Naive thymus-derived CD4-positive, alpha-beta T cell (primary cell): ENCODE measurements around the gene ALS2. TPM values are rescaled to one million over a fixed set of nuclear protein-coding genes. Genes with fewer than 3 reads are reported as not detected.

Source experiments
- ATAC-seq: fragments of 150-1000 bp; cut with Tn5 transposase; 2 replicates; pipeline ENCODE4 v1.10.0; 2021; ENCODE audit warnings: mild to moderate bottlenecking, moderate library complexity
- CTCF ChIA-PET: fragments of 350-600 bp; sonication (Branson Sonifier 250); formaldehyde crosslinking; loops from one replicate; lab custom pipeline; 2021; ENCODE audit warnings: antibody characterized with exemption; lab: Charles Lee
- POLR2A ChIA-PET: fragments of 350-600 bp; sonication (Branson Sonifier 250); formaldehyde crosslinking; loops from one replicate; lab custom pipeline; 2021; ENCODE audit warnings: antibody characterized with exemption, inconsistent platforms; lab: Charles Lee
- DNase-seq, 9 donors: peaks; one replicate each; pipeline versions ENCODE4 v3.0.0 to v3.0.0-alpha.2; 2020 to 2022; ENCODE audit warnings: mixed read lengths in 1 of 9
- H3K27ac ChIP-seq: one replicate; pipeline ENCODE4 v1.7.0; 2013; ENCODE audit warnings: mild to moderate bottlenecking, low read depth, low read length, moderate library complexity
- H3K27me3 ChIP-seq, 2 donors: one replicate each; pipeline ENCODE4 v1.7.0; 2013; ENCODE audit warnings: low read length in 2 of 2, mild to moderate bottlenecking in 2 of 2, moderate library complexity in 2 of 2; ENCODE audit not compliant: control insufficient read depth in 2 of 2, insufficient read depth in 2 of 2
- H3K36me3 ChIP-seq, 3 experiments: 1 replicate in 2 of 3; 2 replicates in 1 of 3; pipeline ENCODE4 v1.7.0; 2013; ENCODE audit warnings: low read length in 3 of 3, mild to moderate bottlenecking in 3 of 3, moderate library complexity in 1 of 3; ENCODE audit not compliant: insufficient read depth in 3 of 3, control insufficient read depth in 2 of 3
- H3K4me1 ChIP-seq, 2 donors: one replicate each; pipeline ENCODE4 v1.7.0; 2013; ENCODE audit warnings: low read length in 2 of 2, mild to moderate bottlenecking in 2 of 2, moderate library complexity in 1 of 2; ENCODE audit not compliant: control insufficient read depth in 2 of 2, insufficient read depth in 2 of 2
- H3K4me3 ChIP-seq: 2 replicates; pipeline ENCODE4 v1.7.0; 2013; ENCODE audit warnings: mild to moderate bottlenecking, low read length
- H3K9me3 ChIP-seq, 3 experiments: 1 replicate in 2 of 3; 2 replicates in 1 of 3; pipeline ENCODE4 v1.7.0; 2013; ENCODE audit warnings: low read length in 3 of 3; ENCODE audit not compliant: control insufficient read depth in 2 of 3
- H3K27ac Mint-ChIP-seq, 9 donors: one replicate each; pipeline ENCODE4 v1.8.0; 2020 to 2022; ENCODE audit warnings: mixed read lengths in 9 of 9, mild to moderate bottlenecking in 8 of 9, moderate library complexity in 5 of 9, inconsistent platforms in 2 of 9
- H3K27me3 Mint-ChIP-seq, 5 donors: one replicate each; pipeline ENCODE4 v1.8.0; 2021 to 2022; ENCODE audit warnings: mixed read lengths in 5 of 5, mild to moderate bottlenecking in 1 of 5
- H3K36me3 Mint-ChIP-seq, 5 donors: one replicate each; pipeline ENCODE4 v1.8.0; 2020 to 2022; ENCODE audit warnings: mixed read lengths in 5 of 5, mild to moderate bottlenecking in 3 of 5, inconsistent platforms in 1 of 5
- H3K4me1 Mint-ChIP-seq, 7 donors: one replicate each; pipeline ENCODE4 v1.8.0; 2020 to 2022; ENCODE audit warnings: mixed read lengths in 7 of 7, mild to moderate bottlenecking in 3 of 7, inconsistent platforms in 1 of 7
- H3K4me3 Mint-ChIP-seq, 10 donors: one replicate each; pipeline ENCODE4 v1.8.0; 2020 to 2022; ENCODE audit warnings: mild to moderate bottlenecking in 10 of 10, mixed read lengths in 10 of 10, moderate library complexity in 6 of 10, inconsistent platforms in 2 of 10
- H3K9me3 Mint-ChIP-seq, 11 donors: one replicate each; pipeline ENCODE4 v1.8.0; 2020 to 2022; ENCODE audit warnings: mixed read lengths in 11 of 11, mild to moderate bottlenecking in 4 of 11, inconsistent platforms in 1 of 11, moderate library complexity in 1 of 11
- intact Hi-C, 2 donors: fragments of 100-400 bp; cut with micrococcal nuclease; formaldehyde crosslinking; loops; one replicate each; pipeline ENCODE4 v1.15.1; 2023
- polyA plus RNA-seq, 2 donors: library from polyadenylated mRNA; unstranded; fragments of 300-500 nt; fragmentation: Illumina TruSeq; gene quantifications; one replicate each; pipeline ENCODE4 v1.2.3, GENCODE V29; 2021
- total RNA-seq, 6 experiments: library from RNA in 5 of 6; stranded (reverse) in 5 of 6; gene quantifications; 1 replicate in 5 of 6; 2 replicates in 1 of 6; pipeline ENCODE4 v1.2.3 and lab custom pipeline; 2021 to 2026

ALS2 gene
- total and polyA plus RNA-seq, 7 experiments from 2014 or later = 3.6 to 13.5 (median 10.1) TPM

DNA sequence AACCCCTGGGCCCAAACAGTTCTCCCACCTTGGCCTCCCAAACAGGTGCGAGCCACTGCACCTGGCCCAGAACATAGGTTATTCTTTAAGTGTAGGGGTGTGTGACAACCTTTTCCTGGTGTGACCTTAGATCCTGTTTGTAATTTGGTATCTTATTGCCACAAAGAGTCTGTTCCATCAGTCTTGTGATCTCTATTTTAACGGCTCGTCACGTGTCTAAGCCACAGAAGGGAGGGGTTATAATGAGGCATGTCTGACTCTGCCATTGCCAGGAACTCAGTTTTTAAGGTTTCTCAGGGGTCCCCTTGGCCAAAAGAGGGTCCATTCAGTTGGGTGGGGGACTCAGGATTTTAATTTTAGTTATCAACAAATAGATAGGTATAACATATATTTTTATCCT, 4.4 kb upstream of the ALS2 start:
- intact Hi-C loops = loop anchor here (10.0 kb wide), 2 partner anchors 820 to 1070 kb away; partner anchors contain the start of gene ORC2 (in 1 of the 2)
- Histone ChIP-seq H3K9me3 (no peaks in the 10 kb centered on the region), H3K27ac (no peak overlapping the region), H3K4me1 (peaks cover 2 to 6% of the 10 kb centered on the region in 2 donors), H3K4me3 (no peak overlapping the region), H3K27me3 (no peaks in the 10 kb centered on the region), H3K36me3 (peaks cover 0 to 4% (median 0%) of the 10 kb centered on the region in 3 experiments)
- peaks cover 0 to 40% (median 0%) of the 10 kb centered on the region in 5 donors for H3K27me3 Mint-ChIP-seq
- H3K9me3 Mint-ChIP-seq = peaks cover 0 to 3% (median 0%) of the 10 kb centered on the region in 11 donors
- H3K27ac Mint-ChIP-seq = no peak overlapping the region
- ATAC-seq (no peak), DNase-seq (no peak)
- peaks cover 5 to 16% (median 12%) of the 10 kb centered on the region in 7 donors for H3K4me1 Mint-ChIP-seq
- peak overlapping the region in 1 of 10 donors; percentile 4 for H3K4me3 Mint-ChIP-seq
- CTCF ChIA-PET = no interaction called here
- peaks cover 0 to 4% (median 0%) of the 10 kb centered on the region in 5 donors for H3K36me3 Mint-ChIP-seq
- POLR2A ChIA-PET = no interaction called here

DNA sequence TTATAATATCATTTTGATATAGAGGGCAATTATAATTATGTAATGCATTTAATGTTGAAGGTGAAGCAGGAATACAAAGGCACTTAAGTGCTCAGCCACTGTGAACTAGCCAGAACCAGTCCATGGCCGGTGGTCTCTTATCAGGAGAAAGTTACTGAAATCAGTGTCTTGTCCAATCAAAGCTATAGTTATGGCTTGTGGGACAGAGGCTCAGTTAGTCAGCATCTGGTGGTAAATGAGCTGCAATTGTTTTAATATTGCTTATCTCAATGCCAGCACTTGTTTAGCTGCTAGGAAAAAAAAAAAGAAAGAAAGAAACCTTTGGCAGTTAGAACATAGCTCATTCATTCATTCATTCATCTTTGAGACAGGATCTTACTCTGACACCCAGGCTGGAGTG, 3.8 kb upstream of the ALS2 start:
- H3K4me1 Mint-ChIP-seq = peaks cover 5 to 21% (median 15%) of the 10 kb centered on the region in 7 donors
- ChIA-PET CTCF (no interaction called here), POLR2A (no interaction called here)
- peaks cover 0 to 4% (median 0%) of the 10 kb centered on the region in 3 experiments for H3K36me3 ChIP-seq
- H3K36me3 Mint-ChIP-seq = peaks cover 0 to 4% (median 0%) of the 10 kb centered on the region in 5 donors
- DNase-seq = no peak
- no peaks in the 10 kb centered on the region for H3K9me3 ChIP-seq
- H3K9me3 Mint-ChIP-seq = peaks cover 0 to 3% (median 0%) of the 10 kb centered on the region in 11 donors
- no peak overlapping the region for H3K4me3 Mint-ChIP-seq
- H3K27me3 ChIP-seq = no peaks in the 10 kb centered on the region
- H3K27ac ChIP-seq = no peak overlapping the region
- H3K4me3 ChIP-seq = no peak overlapping the region
- peaks cover 7 to 10% of the 10 kb centered on the region in 2 donors for H3K4me1 ChIP-seq
- no peak overlapping the region for H3K27ac Mint-ChIP-seq
- no peak for ATAC-seq
- peaks cover 0 to 38% (median 0%) of the 10 kb centered on the region in 5 donors for H3K27me3 Mint-ChIP-seq
- intact Hi-C loops = loop anchor here (5.0 to 10.0 kb wide), 8 partner anchors 593 to 1412 kb away; partner anchors contain the start of genes BMPR2 (in 1 of the 2), CARF (in 1 of the 2), CASP10 (in 1 of the 2) and CFLAR (in 1 of the 2)

DNA sequence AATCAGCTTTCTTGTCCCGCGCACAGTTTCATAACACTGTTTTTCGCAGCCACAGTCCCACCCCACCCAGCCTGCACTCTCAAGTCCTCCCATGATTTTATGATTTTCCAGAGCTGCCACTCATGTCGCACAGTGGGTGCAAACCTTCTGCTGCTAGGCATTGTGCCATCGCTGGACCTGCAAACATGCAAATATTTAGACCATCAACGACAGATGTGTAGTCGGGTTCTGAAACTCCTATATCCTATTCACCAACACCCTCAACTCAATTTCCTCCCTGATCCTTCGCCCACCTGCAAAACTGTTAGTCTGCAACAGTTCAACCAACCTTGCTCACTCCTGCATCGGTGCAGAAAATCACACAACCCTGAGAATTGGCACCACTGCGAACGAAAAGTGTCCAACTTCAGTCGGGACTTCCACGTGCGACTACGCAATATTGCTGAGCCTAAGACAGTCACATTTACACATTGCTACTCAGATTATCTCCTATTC, 871 bp upstream of the ALS2 start:
- H3K27me3 ChIP-seq = no peaks in the 10 kb centered on the region
- ChIA-PET POLR2A (interaction anchor here (0.5 to 1.7 kb wide), 8 partner anchors 9 to 1068 kb away, joined by 3 to 6 read pairs (median 4); partner anchors contain the start of genes NOP58, TMEM237 and TRAK2), CTCF (interaction anchor here (0.6 kb wide), 1 partner anchor 80 kb away, joined by 4 read pairs; no protein-coding TSS in a partner anchor)
- H3K4me3 Mint-ChIP-seq = peak overlapping the region; percentile 87 to 99 (median 98)
- ATAC-seq (no peak), DNase-seq (peak in 5 of 9 donors; percentile 1 to 29 (median 21))
- H3K27ac Mint-ChIP-seq = peak overlapping the region; percentile 84 to 99 (median 97)
- H3K36me3 Mint-ChIP-seq = peaks cover 0 to 4% (median 0%) of the 10 kb centered on the region in 5 donors
- H3K27ac ChIP-seq = peak overlapping the region; percentile 84
- H3K4me3 ChIP-seq = peak overlapping the region; percentile 96
- intact Hi-C loops = loop anchor here (1.0 to 10.0 kb wide), 27 partner anchors 139 to 1457 kb away; partner anchors contain the start of genes BMPR2 (in 2 of the 2), CARF (in 1 of the 2), CASP10 (in 1 of the 2) and CFLAR (in 1 of the 2)
- H3K9me3 ChIP-seq = no peaks in the 10 kb centered on the region
- H3K4me1 ChIP-seq = peaks cover 7 to 10% of the 10 kb centered on the region in 2 donors
- peaks cover 0 to 4% (median 0%) of the 10 kb centered on the region in 3 experiments for H3K36me3 ChIP-seq
- H3K9me3 Mint-ChIP-seq = peaks cover 0 to 3% (median 0%) of the 10 kb centered on the region in 11 donors
- H3K4me1 Mint-ChIP-seq = peaks cover 5 to 36% (median 21%) of the 10 kb centered on the region in 7 donors
- peaks cover 0 to 24% (median 0%) of the 10 kb centered on the region in 5 donors for H3K27me3 Mint-ChIP-seq

DNA sequence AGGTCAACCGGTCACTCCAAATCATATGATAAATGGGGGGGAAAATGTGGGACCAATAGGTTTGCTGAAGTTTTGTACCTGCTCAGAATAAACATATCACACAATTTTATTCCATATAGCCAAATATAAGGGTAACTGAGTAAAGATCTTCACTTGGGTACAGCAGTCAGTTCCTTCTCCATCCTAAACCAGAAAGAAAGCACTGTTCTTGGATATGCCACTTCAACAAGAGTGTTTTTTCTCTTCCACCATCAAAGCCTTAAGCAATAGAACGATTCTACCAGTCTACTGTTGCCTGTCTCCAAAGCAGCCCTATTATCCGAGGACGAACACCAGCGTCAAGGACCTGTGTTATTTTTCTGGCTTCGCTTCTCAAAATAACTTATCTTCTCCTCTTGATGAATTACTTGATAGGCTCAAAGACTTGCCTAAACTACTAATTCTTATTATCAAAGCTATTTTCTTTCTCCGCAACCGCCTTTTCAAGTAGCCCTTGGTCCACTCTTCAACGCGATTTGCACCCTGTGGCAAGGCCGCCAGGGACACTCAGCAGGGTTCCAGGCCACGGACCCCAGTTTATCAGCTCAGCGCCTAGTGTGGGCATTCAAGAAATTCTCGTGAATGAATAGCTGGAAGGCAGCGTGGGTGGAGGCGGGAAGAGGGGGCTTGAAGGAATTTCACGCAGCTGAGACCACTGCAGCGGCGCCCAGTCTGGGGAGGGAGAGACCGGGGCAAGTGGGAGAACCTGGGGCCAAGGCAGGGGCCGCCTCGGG, 646 bp downstream of the ALS2 start:
- Histone ChIP-seq H3K4me1 (peaks cover 7 to 10% of the 10 kb centered on the region in 2 donors), H3K4me3 (peak overlapping the region; percentile 96), H3K36me3 (peaks cover 0 to 4% (median 0%) of the 10 kb centered on the region in 3 experiments), H3K27ac (peak overlapping the region; percentile 84), H3K9me3 (no peaks in the 10 kb centered on the region), H3K27me3 (no peaks in the 10 kb centered on the region)
- intact Hi-C loops = loop anchor here (1.0 to 10.0 kb wide), 19 partner anchors 329 to 1459 kb away; partner anchors contain the start of genes BMPR2 (in 2 of the 2), CARF (in 1 of the 2), CASP10 (in 1 of the 2) and CFLAR (in 1 of the 2)
- H3K9me3 Mint-ChIP-seq = peaks cover 0 to 3% (median 0%) of the 10 kb centered on the region in 11 donors
- peak overlapping the region; percentile 87 to 99 (median 98) for H3K4me3 Mint-ChIP-seq
- H3K4me1 Mint-ChIP-seq = peaks cover 5 to 36% (median 21%) of the 10 kb centered on the region in 7 donors
- peak overlapping the region in 8 of 9 donors; percentile 69 to 97 (median 89) for H3K27ac Mint-ChIP-seq
- ChIA-PET CTCF (interaction anchor here (0.6 kb wide), 3 partner anchors 96 to 1936 kb away, joined by 3 to 4 read pairs (median 4); no protein-coding TSS in a partner anchor), POLR2A (interaction anchor here (0.6 to 1.7 kb wide), 8 partner anchors 8 to 1254 kb away, joined by 3 to 6 read pairs (median 4); partner anchors contain the start of genes NOP58, SGO2 and TMEM237)
- peak in 2 of 9 donors; percentile 2 to 16 for DNase-seq
- no peak for ATAC-seq
- H3K36me3 Mint-ChIP-seq = peaks cover 0 to 4% (median 0%) of the 10 kb centered on the region in 5 donors
- H3K27me3 Mint-ChIP-seq = peaks cover 0 to 22% (median 0%) of the 10 kb centered on the region in 5 donors

DNA sequence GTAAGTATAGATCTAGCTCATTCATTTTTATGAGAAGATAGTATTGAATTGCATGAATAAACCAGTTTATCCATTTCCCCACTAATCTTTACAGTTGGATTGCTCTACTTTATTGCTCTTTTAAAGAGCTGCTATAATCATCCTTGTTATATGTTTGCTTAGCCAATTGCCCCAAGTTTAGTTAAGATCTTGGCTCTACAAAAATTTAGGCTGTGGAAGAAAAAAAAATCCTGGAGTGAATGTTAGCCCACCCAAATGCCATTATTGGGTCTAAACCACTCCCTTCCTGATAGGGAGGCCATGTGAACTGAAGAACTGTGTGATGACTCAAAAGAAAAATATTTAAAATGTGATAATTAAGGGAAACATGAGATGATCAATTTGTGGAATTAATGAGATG, 2.9 kb downstream of the ALS2 start:
- peaks cover 0 to 13% (median 4%) of the 10 kb centered on the region in 5 donors for H3K36me3 Mint-ChIP-seq
- H3K36me3 ChIP-seq = peaks cover 0 to 4% (median 0%) of the 10 kb centered on the region in 3 experiments
- no peak overlapping the region for H3K4me3 ChIP-seq
- intact Hi-C loops = no loop called here
- no peak for DNase-seq
- CTCF ChIA-PET = no interaction called here
- peaks cover 7 to 10% of the 10 kb centered on the region in 2 donors for H3K4me1 ChIP-seq
- no peaks in the 10 kb centered on the region for H3K27me3 ChIP-seq
- H3K4me3 Mint-ChIP-seq = no peak overlapping the region
- H3K9me3 ChIP-seq = no peaks in the 10 kb centered on the region
- no peak overlapping the region for H3K27ac Mint-ChIP-seq
- H3K27ac ChIP-seq = no peak overlapping the region
- H3K4me1 Mint-ChIP-seq = peaks cover 5 to 42% (median 25%) of the 10 kb centered on the region in 7 donors
- H3K9me3 Mint-ChIP-seq = peaks cover 0 to 3% (median 0%) of the 10 kb centered on the region in 11 donors
- H3K27me3 Mint-ChIP-seq = peaks cover 0 to 20% (median 0%) of the 10 kb centered on the region in 5 donors
- no peak for ATAC-seq
- POLR2A ChIA-PET = interaction anchor here (0.5 to 1.2 kb wide), 2 partner anchors 10 to 84 kb away, joined by 3 read pairs; no protein-coding TSS in a partner anchor

DNA sequence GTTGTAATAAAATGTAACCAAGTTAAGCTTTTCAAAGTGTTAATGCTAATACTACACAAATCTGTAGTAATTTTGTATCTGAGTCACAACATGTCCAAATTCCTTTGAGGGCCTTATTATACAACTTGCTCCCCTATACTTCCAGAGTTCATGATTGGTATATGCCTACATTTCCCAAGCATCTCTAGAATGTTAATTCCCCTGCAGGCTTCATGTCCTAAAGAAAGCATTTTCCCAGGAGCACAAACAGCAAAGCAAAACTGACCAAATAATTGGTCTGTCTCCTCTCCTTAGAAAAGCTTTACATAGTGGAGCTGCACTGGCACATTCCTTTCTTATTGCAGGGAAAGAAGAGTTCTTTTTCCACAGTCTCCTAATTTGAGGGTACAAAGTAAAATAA, 3.7 kb downstream of the ALS2 start:
- ChIA-PET POLR2A (interaction anchor here (0.8 to 1.2 kb wide), 2 partner anchors 11 to 401 kb away, joined by 3 read pairs; no protein-coding TSS in a partner anchor), CTCF (no interaction called here)
- Histone ChIP-seq H3K27ac (no peak overlapping the region), H3K4me3 (no peak overlapping the region), H3K27me3 (no peaks in the 10 kb centered on the region), H3K9me3 (no peaks in the 10 kb centered on the region), H3K4me1 (peaks cover 7 to 10% of the 10 kb centered on the region in 2 donors), H3K36me3 (peaks cover 0 to 4% (median 0%) of the 10 kb centered on the region in 3 experiments)
- Mint-ChIP-seq H3K4me1 (peaks cover 5 to 42% (median 22%) of the 10 kb centered on the region in 7 donors), H3K9me3 (peaks cover 0 to 3% (median 0%) of the 10 kb centered on the region in 11 donors), H3K4me3 (no peak overlapping the region), H3K27ac (no peak overlapping the region), H3K27me3 (peaks cover 0 to 13% (median 0%) of the 10 kb centered on the region in 5 donors), H3K36me3 (peaks cover 0 to 13% (median 4%) of the 10 kb centered on the region in 5 donors)
- ATAC-seq (no peak), DNase-seq (no peak)
- intact Hi-C loops = no loop called here
